ELF-1 (cell line): ENCODE data around the gene SLC6A13.
A peak's percentile ranks its signal among the peaks of the same experiment; 100 is the strongest.
"Not testable (repeated sequence)": the region's sequence is repeated elsewhere in the genome, so short reads cannot be mapped to it uniquely, and the experiment has no call there.

Source experiments
- DNase-seq: peaks from one replicate; pipeline ENCODE4 v3.0.0-alpha.2; 2016; ENCODE audit warnings: low read depth, low spot score

Gene SLC6A13

DNA sequence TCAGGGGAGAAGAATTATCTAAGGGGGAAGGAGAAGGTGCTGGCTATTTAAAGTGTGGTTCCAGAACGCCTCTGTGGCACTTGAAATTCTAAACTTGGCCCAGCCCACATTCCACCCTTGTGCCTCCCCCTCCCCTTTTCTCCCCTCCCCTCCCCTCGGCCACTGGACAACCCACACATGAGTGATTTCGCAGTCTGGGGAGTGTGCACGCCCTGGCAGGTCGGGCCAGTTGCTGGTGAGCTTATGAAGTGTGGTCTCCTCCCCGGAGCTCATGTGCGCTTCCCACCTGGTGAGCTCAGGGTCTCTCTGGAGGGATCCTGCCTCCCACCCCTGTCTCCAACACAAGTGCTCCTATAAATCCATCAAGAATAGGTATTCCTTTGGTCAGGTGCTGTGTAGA lies at the start of gene SLC6A13:
Gene SLC6A13 (minus strand): TSS at position 20 of the 400 bp plus-strand sequence. CDS start 2,784 bp downstream, outside the sequence.
- peak; percentile 8 for DNase-seq

DNA sequence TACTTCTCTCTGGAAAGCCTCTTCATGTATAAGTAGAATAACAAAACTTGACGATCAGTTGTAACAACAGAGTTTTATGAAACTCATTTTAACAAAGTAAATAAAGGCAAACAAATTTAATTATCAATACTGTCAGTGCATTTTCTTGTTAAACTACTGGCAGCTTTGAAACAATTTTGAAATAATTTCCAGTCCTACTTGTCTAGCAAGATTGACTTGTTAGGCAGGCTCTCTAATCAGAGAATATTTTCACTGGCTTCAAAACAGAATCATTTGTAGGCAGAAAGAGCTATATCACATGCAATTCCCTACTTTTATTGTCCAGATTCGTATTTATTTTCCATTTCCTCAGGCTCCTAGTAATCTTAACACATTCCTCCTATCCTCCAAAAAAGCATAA lies 45.9 kb upstream of the SLC6A13 start:
- no peak for DNase-seq

DNA sequence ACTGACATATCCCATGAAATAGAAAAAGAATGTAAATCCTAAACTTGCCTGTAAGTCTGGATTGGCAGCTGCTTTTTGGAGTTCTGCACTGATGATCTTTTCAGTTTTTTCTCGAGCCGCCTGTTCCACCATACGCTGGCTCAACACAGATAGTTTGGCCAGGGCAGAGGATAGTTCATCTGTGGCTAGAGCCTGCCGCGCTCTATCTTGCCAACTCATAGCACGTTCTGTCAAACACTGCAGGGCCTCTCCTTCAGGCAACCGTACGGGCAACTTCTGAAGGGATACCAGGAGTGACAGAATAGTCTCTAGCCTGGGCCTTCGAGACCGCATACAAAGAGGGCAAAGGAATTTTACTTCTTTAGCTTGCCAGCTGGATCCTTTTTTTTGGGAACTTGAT lies 44.8 kb upstream of the SLC6A13 start:
- DNase-seq: no peak

DNA sequence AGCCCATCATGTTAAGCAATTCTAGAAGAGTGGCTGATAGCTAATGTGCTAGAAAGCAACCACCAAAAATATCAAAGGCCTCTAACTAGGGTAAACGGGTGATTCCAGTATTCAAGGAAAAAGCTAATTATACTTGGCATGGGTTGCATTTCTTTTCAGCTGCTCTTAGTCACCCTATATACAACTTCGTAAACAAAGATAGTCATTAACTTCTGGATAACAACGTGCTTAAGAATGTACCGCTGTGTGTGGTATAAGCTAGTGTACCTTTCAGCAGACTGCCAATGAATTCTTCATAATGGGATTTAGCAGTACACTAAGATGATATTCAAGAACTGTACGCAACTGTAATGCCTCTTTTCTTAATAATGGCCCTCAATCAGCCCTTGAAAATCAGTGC lies 42.2 kb upstream of the SLC6A13 start:
- no peak for DNase-seq

DNA sequence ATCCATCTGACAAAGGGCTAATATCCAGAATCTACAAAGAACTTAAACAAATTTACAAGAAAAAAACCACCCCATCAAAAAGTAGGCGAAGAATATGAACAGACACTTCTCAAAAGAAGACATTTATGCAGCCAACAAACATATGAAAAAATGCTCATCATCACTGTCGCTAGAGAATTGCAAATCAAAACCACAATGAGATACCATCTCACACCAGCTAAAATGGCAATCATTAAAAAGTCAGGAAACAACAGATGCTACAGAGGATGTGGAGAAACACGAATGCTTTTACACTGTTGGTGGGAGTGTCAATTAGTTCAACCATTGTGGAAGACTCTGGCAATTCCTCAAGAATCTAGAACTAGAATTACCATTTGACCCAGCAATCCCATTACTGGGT lies 40.1 kb upstream of the SLC6A13 start:
- DNase-seq: not testable (repeated sequence)

DNA sequence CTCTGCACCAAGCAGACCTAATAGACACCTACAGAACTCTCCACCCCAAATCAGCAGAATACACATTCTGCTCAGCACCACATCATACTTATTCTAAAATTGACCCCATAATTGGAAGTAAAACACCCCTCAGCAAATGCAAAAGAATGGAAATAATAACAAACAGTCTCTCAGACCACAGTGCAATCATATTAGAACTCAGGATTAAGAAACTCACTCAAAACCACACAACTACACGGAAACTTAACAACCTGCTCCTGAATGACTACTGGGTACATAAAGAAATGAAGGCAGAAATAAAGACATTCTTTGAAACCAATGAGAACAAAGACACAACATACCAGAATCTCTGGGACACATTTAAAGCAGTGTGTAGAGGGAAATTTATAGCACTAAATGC lies 37.5 kb upstream of the SLC6A13 start:
- DNase-seq: not testable (repeated sequence)

DNA sequence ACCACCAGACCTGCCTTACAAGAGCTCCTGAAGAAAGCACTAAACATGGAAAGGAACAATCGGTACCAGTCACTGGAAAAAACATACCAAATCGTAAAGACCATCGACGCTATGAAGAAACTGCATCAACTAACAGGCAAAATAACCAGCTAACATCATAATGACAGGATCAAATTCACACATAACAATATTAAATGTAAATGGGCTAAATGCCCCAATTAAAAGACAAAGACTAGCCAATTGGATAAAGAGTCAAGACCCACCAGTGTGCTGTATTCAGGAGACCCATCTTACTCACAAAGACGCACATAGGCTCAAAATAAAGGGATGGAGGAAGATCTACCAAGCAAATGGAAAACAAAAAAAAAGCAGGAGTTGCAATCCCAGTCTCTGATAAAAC lies 36.9 kb upstream of the SLC6A13 start:
- DNase-seq: not testable (repeated sequence)

DNA sequence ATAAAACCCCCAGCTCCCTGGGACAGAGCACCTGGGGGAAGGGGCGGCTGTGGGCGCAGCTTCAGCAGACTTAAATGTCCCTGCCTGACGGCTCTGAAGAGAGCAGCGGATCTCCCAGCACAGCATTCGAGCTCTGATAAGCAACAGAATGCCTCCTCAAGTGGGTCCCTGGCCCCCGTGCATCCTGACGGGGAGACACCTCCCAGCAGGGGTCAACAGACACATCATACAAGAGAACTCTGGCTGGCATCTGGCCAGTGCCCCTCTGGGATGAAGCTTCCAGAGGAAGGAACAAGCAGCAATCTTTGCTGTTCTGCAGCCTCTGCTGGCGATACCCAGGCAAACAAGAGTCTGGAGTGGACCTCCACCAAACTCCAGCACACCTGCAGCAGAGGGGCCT lies 35.4 kb upstream of the SLC6A13 start:
- not testable (repeated sequence) for DNase-seq

DNA sequence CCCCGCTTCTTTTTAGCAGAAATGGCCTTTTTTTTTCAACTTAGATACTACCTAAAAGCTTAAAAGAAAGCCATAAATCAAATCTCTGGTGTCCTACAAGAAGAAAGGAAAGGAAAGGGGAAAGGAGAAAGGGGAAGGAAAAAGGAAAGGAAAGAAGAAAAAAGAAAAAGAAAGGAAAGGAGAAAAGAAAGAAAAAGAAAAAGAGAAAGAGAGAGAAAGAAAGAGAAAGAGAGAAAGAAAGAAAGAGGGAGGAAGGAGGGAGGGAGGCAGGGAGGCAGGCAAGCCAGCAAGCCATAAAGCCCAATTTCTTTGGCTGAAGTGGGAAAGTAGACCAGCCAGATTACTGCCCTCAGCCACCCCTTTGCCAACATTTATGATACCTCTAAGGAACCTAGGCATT lies 32.5 kb upstream of the SLC6A13 start:
- DNase-seq: no peak

DNA sequence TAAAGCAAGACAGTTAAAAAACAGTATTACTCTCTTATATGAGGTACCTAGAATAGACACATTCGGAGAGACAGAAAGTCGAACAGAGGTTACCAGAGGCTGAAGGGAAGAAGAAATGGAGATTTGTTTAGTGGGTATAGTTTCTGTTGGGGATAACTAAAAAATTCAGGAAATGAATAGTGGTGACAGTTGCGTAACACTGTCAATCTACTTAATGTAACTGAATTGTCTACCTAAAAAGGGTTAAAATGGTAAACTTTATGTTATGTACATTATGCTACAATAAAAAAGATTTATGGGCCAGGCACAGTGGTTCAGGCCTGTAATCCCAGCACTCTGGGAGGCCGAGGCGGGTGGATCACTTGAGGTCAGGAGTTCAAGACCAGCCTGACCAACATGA lies 30.6 kb upstream of the SLC6A13 start:
- no peak for DNase-seq

DNA sequence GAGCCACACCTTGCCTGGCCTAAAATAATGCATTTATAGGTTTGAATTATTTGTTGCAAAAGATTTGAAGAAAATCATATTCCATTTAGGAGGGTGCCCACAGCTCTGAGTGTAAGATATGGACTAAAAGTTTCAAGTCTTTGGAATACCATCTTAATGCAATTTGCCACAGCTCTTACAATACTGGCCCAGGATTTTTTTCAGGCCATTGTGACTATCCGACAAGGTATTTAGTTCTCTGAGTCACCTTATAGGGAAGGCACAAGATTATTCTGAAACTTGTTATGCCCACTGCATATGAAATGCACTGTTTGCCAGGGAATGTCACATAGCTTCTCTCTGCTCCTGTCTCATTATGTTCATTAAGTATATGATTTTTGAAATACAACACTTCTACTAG lies 29.6 kb upstream of the SLC6A13 start:
- DNase-seq: no peak

DNA sequence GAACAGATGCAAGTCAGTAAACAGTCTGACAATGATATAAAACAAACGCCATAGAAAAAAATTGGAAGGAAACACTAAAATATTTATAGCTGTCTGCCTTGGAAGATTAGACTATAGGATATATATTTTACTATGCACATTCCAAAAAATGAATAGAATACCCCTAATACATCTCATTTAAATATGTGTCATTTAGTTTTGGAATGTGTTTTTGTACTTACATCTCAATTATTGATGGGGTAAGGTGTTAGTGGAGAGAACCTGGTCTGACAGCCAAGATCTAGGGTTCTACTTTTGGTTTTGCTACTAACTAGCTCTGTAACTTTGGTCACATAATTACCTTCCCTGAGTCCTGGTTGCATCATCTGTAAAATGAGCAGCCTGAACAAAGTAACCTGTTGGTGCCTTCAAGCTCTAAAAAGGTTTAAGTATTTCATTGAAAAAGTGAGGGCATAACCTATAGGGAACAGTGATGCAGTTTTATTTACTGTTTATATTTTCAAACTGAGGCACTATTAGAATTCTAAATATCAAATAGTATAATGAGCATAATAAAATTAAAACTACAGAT lies 28.6 kb upstream of the SLC6A13 start:
- no peak for DNase-seq

DNA sequence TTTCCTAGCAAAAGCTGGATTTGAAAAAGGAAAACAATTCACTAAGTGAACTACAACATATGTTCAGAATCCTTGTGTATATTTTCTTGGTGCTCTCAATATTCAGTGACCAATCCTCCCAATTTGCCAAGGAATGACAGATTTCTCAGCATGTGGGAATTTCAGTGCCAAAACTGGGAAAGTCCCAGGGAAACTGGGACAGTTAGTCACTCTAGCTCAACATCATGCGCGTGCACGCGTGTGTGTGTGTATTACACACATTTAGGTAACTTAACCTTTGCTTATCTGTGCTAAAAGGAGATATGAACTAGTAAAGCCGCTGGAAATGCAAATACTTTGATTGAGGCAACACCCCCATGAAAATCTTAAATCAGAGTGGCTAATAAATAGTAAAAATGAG lies 26.1 kb upstream of the SLC6A13 start:
- DNase-seq: no peak

DNA sequence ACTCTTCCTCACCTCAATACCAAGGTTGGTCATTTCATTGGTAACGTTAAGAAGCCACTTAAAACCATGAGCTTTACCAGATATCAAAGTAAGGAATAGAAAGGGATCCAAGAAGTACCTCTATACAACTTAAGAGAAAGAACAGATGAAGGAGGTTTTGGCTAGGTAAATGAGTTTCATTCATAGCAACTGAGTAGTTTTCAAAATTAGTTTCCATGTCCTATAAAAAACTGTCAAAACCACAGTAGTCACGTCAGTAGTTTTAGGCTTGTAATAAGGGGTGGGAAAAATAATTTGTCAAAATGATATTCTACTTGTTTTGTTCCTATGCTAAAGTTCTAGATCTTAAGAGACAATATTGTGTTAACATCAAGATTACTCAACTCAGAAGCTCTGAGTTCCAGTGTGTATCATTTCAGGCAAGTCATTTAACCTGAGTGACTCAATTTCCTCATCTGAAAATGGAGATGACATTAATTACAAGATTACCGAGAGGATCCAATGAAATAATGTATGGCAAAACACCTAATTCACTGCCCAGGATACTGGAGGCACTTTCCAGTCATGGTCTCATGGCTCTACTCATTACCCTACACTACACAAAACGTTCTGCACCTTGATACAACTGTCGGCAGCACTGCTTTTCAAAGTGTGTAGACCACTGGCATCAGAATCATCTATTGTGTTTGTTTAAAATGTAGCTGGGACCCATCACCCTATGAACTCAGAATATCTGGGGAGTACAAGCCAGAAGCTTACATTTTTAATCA lies 24.1 kb upstream of the SLC6A13 start:
- no peak for DNase-seq

DNA sequence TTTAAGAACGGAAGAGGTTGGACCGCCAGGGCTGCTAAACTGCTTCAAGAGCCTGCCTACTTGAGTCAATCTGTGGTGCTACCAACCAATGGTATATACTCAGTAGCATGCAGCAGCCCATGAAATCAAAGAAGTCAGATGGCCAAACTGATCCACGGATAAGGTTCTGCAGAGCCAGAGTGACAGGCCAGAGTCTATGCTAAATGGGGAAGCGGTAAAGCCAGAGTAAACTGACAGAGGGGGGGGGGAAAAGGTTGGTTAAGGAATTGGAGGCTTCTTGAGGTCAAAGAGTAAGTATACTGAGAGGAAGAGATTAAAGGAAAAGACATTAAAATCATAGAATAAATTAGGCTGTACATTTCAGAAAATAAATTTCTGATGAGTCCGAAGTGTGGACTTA lies 15.4 kb upstream of the SLC6A13 start:
- no peak for DNase-seq

DNA sequence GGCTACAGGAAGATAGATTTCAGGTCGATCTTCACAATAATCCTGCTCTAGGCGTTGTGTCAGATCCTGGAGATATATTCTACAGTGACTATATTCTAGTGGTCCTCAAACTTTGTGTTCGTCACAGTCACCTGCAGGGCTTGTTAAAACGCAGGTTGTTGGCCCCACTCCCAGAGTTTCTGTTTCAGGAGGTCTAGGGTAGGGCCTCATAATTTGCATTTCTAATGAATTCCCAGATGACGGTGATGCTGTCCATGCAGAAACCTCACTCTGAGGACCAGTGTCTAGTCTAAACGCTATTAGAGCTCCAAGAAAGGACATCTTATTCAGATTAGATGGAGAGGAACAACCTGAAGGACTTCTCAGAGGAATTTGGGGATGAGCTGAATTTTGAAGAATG lies 13.2 kb upstream of the SLC6A13 start:
- DNase-seq: no peak

DNA sequence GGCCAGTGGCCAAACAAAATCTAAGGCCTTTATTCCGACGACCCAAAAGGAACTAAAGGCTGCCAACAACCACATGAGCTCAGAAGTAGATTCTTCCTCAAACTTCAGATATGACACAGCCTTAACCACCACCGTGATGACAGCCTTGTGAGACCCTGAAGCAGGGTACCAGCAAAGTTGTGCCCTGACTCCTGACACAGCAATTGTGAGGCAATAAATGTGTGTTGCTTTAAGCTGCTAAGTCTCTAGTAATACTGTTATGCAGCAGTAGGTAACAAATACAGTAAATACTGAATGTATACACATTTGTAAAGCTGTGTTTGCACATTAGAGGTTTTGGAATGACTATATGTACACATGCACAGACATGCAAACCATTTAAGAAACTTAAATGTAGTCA lies 10.7 kb upstream of the SLC6A13 start:
- DNase-seq: no peak

DNA sequence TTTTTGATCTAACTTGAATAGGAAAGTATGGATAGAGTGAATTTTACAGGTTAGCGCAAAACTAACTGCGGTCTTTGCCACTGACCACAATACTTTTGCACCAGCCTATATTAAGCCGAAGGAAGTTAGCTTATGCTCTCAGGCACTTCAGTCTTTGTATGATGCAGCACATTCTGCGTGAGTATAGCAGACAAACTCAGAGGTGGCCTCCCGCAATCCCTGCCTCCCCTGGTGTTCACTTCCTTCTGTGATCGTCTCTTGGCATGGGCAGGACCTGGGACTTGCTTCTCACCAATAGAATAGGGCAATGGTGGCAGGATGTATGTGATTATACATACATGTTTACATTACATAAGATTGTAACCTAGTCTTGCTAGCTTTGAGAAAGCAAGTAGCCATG lies 10.3 kb upstream of the SLC6A13 start:
- no peak for DNase-seq

DNA sequence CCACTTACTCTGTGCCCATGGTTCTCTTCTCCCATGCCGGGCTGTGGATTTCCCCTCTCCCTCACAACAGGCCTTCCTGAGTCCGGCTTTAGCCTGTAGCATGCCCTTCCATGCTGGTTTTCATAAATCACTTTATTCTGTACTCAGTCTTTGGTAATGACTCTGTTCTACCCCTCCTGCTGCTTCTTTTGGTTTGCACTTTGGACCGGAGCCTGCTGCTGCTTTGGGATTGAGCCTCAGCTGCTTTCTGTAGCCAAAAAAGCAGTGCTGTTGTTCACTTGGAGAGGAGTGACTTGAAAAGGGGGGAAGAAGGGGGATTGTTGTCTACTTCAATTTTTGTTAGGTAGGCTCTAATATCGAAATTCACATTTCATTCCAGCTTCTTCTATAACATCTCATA lies 8.5 kb upstream of the SLC6A13 start:
- DNase-seq: no peak

DNA sequence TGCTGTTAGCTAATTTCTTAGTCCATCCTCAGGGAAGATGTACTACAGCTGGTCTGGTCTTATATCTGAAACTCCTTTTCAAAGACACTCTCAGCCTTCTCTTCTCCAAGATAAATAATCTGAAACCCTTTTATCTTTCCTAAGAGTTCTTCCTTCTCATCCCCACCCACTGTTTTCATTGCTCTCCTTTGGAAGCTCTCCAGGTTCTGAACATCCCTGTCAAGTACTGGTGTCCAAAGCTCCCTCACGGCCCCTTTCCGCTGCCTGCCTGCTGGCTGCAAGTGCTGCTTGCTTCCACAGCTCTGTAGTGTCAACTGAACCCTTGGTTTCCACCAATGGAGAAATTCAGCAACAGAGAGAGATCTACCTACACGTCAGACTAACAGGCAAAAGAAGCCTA lies 6.6 kb upstream of the SLC6A13 start:
- DNase-seq: no peak

DNA sequence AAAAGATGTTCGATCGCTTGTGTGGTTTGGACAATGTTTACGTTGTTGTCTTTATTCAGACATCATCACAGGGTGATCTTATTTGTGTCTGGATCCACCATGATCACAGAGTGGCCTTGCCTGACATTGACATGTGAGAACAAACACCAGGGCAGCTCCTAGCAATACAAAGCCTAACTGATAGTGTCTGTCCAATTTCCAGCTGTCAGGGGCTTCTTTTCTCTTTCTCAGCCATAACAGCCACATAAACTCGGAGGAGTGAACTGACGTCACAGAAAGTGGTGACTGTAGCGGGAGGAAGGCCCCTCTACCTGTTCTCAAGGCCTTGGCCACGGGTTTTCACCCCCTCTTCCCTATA lies 5.8 kb upstream of the SLC6A13 start:
- DNase-seq: no peak

DNA sequence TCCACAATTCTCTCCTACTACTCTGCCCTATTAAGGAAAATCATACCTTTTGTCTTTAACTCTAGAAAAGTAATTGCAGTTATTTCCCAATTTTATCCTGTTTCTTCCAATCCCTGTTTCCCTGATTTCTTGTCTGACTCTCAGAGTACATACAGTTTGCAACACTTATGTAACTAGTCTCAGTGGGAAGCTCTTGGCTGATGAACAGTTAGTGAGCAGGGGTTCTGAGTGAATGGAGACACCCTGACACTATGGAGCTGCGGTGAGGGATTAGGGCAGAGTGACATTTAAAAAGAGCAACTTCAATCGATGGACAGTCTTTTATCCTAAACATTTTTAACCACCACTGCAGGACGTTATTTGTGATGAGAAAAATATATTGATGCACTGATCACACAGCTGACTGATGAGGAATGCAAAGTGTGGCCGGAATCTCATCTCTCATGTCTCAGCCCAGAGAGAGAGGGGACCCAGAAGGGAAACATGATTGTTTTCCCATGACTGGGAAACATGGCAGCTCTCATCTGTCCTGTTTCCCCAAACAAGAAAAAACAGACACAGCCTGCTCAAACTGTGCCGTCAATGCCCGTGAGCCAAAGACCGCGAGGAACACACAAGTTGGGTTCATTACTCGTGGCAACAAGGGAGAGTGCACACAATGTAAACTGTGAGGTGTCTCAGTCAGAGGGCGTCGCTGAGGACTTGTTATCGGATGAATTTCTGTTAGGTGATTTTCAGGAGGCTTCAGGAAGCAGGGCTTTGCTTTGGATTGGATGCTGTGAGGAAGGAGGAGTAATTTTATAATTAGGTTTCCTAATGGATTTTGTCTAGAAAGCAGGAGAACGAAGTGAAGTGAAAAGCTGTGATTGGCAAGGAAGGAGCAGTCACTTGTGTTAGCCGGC lies 5.2 kb upstream of the SLC6A13 start:
- no peak for DNase-seq

DNA sequence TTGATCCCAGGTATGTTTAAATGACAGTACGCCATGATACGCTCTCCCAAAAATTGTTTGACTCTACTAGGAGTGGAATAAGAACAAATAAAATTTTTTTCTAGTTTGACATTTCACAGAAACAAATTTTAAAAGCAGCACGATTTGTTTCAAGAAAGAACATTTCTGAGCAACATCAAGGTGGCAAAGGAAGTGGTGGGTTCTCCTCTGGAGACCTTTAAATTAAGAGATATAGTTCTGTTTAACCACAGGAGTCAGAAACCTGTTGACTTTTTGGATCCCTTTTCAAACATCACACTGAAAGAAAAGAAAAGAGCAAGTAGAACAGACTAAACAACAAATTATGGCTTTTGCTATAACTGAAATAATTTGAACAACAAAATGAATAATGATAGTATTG lies 2.5 kb upstream of the SLC6A13 start:
- no peak for DNase-seq
